ENCODE results near the gene VPS4B.
A peak's percentile ranks its signal among the peaks of the same experiment; 100 is the strongest.
"Not testable (repeated sequence)": the region's sequence is repeated elsewhere in the genome, so short reads cannot be mapped to it uniquely, and the experiment has no call there.

The VPS4B gene

GRCh38 chr18:63367053-63367953, 55.0 kb downstream of the VPS4B start, which contains the start of gene KDSR:
TSS of gene KDSR (minus strand) at chr18:63367206. CDS start at chr18:63367118, 88 bp downstream.
- DNase-seq (ENCODE audit: low spot score) = peak; percentile 72

- DNase-seq (ENCODE audit: low spot score) = peak; percentile 40
Observed at GRCh38 chr18:63366213-63367052, 55.8 kb downstream of the VPS4B start.

- DNase-seq (ENCODE audit: low spot score) = no peak
Observed at GRCh38 chr18:63365876-63366212, 56.4 kb downstream of the VPS4B start.

GRCh38 chr18:63363951-63364350, 58.3 kb downstream of the VPS4B start:
- DNase-seq (ENCODE audit: low spot score) = no peak

GRCh38 chr18:63363420-63363819, 58.9 kb downstream of the VPS4B start:
- not testable (repeated sequence) for DNase-seq (ENCODE audit: low spot score)

GRCh38 chr18:63356272-63356896, 65.9 kb downstream of the VPS4B start:
- DNase-seq (ENCODE audit: low spot score) = no peak

GRCh38 chr18:63350230-63350629, 72.0 kb downstream of the VPS4B start:
- no peak for DNase-seq (ENCODE audit: low spot score)

GRCh38 chr18:63348508-63349136, 73.7 kb downstream of the VPS4B start:
- no peak for DNase-seq (ENCODE audit: low spot score)

GRCh38 chr18:63346480-63347183, 75.6 kb downstream of the VPS4B start:
- no peak for DNase-seq (ENCODE audit: low spot score)

- no peak for DNase-seq (ENCODE audit: low spot score)
Observed at GRCh38 chr18:63346031-63346430, 76.2 kb downstream of the VPS4B start.

GRCh38 chr18:63344918-63345317, 77.4 kb downstream of the VPS4B start:
- no peak for DNase-seq (ENCODE audit: low spot score)

- DNase-seq (ENCODE audit: low spot score) = no peak
Observed at GRCh38 chr18:63344263-63344662, 78.0 kb downstream of the VPS4B start.

GRCh38 chr18:63342206-63342605, 80.1 kb downstream of the VPS4B start:
- peak; percentile 23 for DNase-seq (ENCODE audit: low spot score)

GRCh38 chr18:63339920-63340484, 82.3 kb downstream of the VPS4B start:
- DNase-seq (ENCODE audit: low spot score) = no peak
